Panc1 (cell line): ENCODE data around the gene LY6G6D. TPM values are rescaled to one million over a fixed set of nuclear protein-coding genes. Genes with fewer than 3 reads are reported as not detected.

ENCODE experiments used
- ATAC-seq: fragments of 200-7000 bp; cut with Tn5 transposase; 2 replicates; pipeline ENCODE4 v1.9.1; 2020; ENCODE audit warnings: mild to moderate bottlenecking, moderate library complexity
- BruUV-seq: library from RNA; stranded (reverse); fragments of 400-500 nt; replicated peaks from 2 replicates; lab custom pipeline; 2021; lab: Mats Ljungman, UMichigan
- CTCF ChIA-PET: fragments of 300-600 bp; sonication (Branson Sonifier 250); formaldehyde crosslinking; loops from one replicate; lab custom pipeline; 2022; ENCODE audit warnings: antibody characterized with exemption; lab: Charles Lee
- POLR2A ChIA-PET: fragments of 300-600 bp; sonication (Branson Sonifier 250); formaldehyde crosslinking; loops from one replicate; lab custom pipeline; 2022; ENCODE audit warnings: antibody characterized with exemption; lab: Charles Lee
- DNase-seq: peaks from one replicate; pipeline ENCODE4 v3.0.0-alpha.2; 2010; ENCODE audit warnings: low read depth, low spot score
- H3K27ac ChIP-seq: 2 replicates; pipeline ENCODE4 v1.5.1; 2011; ENCODE audit warnings: mild to moderate bottlenecking, low read length, inconsistent platforms
- H3K27me3 ChIP-seq: fragments of 200-500 bp; sonication (Bioruptor generic); 2 replicates; pipeline ENCODE4 v1.6.0; 2014; ENCODE audit warnings: low read length, inconsistent platforms; ENCODE audit not compliant: control insufficient read depth, insufficient read depth
- H3K36me3 ChIP-seq: fragments of 200-500 bp; sonication (Bioruptor generic); 2 replicates; pipeline ENCODE4 v1.5.1; 2014; ENCODE audit warnings: inconsistent platforms, mild to moderate bottlenecking, low read length, moderate library complexity; ENCODE audit not compliant: control insufficient read depth, insufficient read depth
- H3K4me1 ChIP-seq: 2 replicates; pipeline ENCODE4 v1.5.1; 2011; ENCODE audit warnings: inconsistent platforms, mild to moderate bottlenecking, low read length, moderate library complexity; ENCODE audit not compliant: control insufficient read depth, insufficient read depth
- H3K4me3 ChIP-seq, 2 experiments: 2 replicates each; pipeline ENCODE4 v1.5.1; 2011 to 2012; ENCODE audit warnings: low read depth in 2 of 2, low read length in 2 of 2, mild to moderate bottlenecking in 2 of 2, inconsistent platforms in 1 of 2, moderate library complexity in 1 of 2
- H3K9me3 ChIP-seq: fragments of 200-500 bp; sonication (Bioruptor generic); 2 replicates; pipeline ENCODE4 v1.5.1; 2014; ENCODE audit warnings: low read depth, mild to moderate bottlenecking, inconsistent platforms, low read length, moderate library complexity; ENCODE audit not compliant: control insufficient read depth, insufficient read depth
- POLR2AphosphoS5 ChIP-seq: IDR thresholded peaks from 2 replicates; pipeline ENCODE4 v1.6.1; 2012; ENCODE audit warnings: mild to moderate bottlenecking, low read depth, low read length, moderate library complexity
- SIN3A ChIP-seq: IDR thresholded peaks from 2 replicates; pipeline ENCODE4 v1.6.1; 2012; ENCODE audit warnings: low read depth, mild to moderate bottlenecking, low read length, moderate library complexity, borderline replicate concordance; ENCODE audit not compliant: insufficient read depth
- TCF7L2 ChIP-seq: IDR thresholded peaks from 2 replicates; pipeline ENCODE4 v1.6.1; 2011; ENCODE audit warnings: mild to moderate bottlenecking, low read depth, low read length, inconsistent platforms
- in situ Hi-C: cut with HindIII; loops from 2 replicates; pipeline ENCODE4 v1.10.0; 2016; ENCODE audit warnings: low sequenced_read_pairs, low pct_unique_long_range_greater_than_20kb
- intact Hi-C: fragments of 100-400 bp; cut with micrococcal nuclease; formaldehyde crosslinking; loops from one replicate; pipeline ENCODE4 v1.10.0; 2022; ENCODE audit not compliant: unreplicated experiment
- total RNA-seq: library from RNA; stranded (reverse); gene quantifications from one replicate; pipeline ENCODE4 v1.2.1, GENCODE V29; 2021; ENCODE audit not compliant: unreplicated experiment
- TF ChIP-seq, protein P1 (sequence below), 2 experiments: IDR thresholded peaks; 2 replicates each; pipeline ENCODE4 v1.6.1; 2011 to 2012; ENCODE audit warnings: low read depth in 2 of 2, control low read depth in 1 of 2, low read length in 1 of 2, mild to moderate bottlenecking in 1 of 2, moderate library complexity in 1 of 2; ENCODE audit not compliant: insufficient read depth in 1 of 2
- TF ChIP-seq, protein P2 (sequence below): fragments of 450-650 bp; IDR thresholded peaks from 2 replicates; pipeline ENCODE4 v1.5.1; 2017; ENCODE audit warnings: mild to moderate bottlenecking

LY6G6D gene
- total RNA-seq, 1 experiment from 2014 or later, result not detected

DNA sequence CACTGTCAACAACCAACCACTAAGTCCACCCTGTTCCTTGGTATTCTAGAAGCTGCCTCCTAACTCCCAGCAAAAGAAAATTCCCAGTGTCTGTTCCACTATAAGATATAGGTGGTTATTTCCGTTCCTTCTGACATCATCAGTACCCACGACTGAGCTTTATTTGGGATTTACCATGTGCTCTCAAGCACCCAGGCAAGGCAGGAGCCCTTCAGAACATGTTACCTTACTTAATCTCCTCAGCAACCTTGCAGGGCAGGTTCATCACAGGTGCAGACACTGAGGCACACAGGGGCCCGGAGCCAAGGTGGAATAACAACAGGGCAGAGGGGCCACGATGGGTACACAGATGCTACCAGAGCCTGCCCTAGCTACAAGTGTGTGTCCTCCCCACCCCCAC is 22.8 kb upstream of the LY6G6D start:
- Histone ChIP-seq H3K9me3 (no peaks in the 10 kb centered on the region), H3K27ac (no peak overlapping the region), H3K4me3 (no peak overlapping the region), H3K36me3 (0 out of 2 replicates have a peak, but pooled peaks cover 5% of the 10 kb centered on the region), H3K27me3 (no peaks in the 10 kb centered on the region), H3K4me1 (no peaks in the 10 kb centered on the region)
- POLR2A ChIA-PET, result no interaction called here
- in situ Hi-C loops (no loop called here), intact Hi-C loops (no loop called here)
- CTCF ChIA-PET, result interaction anchor here (0.6 kb wide), 1 partner anchor 11 kb away, joined by 3 read pairs; the partner anchor contains the start of gene ABHD16A
- BruUV-seq, result no TSS peak
- no peak for DNase-seq
- ATAC-seq, result no peak
- TF ChIP-seq POLR2AphosphoS5, result no peak
- TF ChIP-seq SIN3A, result no peak
- TF ChIP-seq TCF7L2, result no peak
- TF ChIP-seq, protein P1, sequence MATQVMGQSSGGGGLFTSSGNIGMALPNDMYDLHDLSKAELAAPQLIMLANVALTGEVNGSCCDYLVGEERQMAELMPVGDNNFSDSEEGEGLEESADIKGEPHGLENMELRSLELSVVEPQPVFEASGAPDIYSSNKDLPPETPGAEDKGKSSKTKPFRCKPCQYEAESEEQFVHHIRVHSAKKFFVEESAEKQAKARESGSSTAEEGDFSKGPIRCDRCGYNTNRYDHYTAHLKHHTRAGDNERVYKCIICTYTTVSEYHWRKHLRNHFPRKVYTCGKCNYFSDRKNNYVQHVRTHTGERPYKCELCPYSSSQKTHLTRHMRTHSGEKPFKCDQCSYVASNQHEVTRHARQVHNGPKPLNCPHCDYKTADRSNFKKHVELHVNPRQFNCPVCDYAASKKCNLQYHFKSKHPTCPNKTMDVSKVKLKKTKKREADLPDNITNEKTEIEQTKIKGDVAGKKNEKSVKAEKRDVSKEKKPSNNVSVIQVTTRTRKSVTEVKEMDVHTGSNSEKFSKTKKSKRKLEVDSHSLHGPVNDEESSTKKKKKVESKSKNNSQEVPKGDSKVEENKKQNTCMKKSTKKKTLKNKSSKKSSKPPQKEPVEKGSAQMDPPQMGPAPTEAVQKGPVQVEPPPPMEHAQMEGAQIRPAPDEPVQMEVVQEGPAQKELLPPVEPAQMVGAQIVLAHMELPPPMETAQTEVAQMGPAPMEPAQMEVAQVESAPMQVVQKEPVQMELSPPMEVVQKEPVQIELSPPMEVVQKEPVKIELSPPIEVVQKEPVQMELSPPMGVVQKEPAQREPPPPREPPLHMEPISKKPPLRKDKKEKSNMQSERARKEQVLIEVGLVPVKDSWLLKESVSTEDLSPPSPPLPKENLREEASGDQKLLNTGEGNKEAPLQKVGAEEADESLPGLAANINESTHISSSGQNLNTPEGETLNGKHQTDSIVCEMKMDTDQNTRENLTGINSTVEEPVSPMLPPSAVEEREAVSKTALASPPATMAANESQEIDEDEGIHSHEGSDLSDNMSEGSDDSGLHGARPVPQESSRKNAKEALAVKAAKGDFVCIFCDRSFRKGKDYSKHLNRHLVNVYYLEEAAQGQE (IDR thresholded peaks at IDR 0.05; ENCODE audit: insufficient read depth in 1 of 2, low read depth in 2 of 2, low read length in 1 of 2), result no peak
- TF ChIP-seq, protein P2, sequence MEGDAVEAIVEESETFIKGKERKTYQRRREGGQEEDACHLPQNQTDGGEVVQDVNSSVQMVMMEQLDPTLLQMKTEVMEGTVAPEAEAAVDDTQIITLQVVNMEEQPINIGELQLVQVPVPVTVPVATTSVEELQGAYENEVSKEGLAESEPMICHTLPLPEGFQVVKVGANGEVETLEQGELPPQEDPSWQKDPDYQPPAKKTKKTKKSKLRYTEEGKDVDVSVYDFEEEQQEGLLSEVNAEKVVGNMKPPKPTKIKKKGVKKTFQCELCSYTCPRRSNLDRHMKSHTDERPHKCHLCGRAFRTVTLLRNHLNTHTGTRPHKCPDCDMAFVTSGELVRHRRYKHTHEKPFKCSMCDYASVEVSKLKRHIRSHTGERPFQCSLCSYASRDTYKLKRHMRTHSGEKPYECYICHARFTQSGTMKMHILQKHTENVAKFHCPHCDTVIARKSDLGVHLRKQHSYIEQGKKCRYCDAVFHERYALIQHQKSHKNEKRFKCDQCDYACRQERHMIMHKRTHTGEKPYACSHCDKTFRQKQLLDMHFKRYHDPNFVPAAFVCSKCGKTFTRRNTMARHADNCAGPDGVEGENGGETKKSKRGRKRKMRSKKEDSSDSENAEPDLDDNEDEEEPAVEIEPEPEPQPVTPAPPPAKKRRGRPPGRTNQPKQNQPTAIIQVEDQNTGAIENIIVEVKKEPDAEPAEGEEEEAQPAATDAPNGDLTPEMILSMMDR, result no peak

DNA sequence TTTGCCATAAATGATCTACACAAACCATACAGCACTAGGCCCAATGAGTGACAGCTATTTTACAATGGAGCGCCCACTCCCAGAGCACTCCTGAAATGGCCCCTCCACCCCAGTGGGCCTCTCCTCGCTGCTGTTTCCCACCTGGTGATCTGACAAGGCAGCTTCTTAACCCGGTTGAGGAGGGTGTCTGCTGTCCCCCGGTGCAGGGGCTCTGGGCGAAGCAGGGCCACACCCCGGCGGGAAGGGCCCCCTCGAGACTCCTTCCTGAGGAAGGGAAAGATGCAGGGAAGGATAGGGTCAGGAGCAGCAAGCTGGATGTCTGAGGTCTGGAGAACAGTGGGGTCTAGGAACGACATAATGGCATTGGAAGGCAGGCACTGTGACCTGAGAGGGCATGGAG is 22.3 kb upstream of the LY6G6D start:
- in situ Hi-C loops, result no loop called here
- intact Hi-C loops, result no loop called here
- ChIA-PET POLR2A (interaction anchor here (0.7 kb wide), 1 partner anchor 46 kb away, joined by 3 read pairs; no protein-coding TSS in a partner anchor), CTCF (no interaction called here)
- Histone ChIP-seq H3K4me3 (no peak overlapping the region), H3K9me3 (no peaks in the 10 kb centered on the region), H3K36me3 (peaks cover 6% of the 10 kb centered on the region; the same call in 1 of the 2 replicates), H3K27ac (no peak overlapping the region), H3K27me3 (no peaks in the 10 kb centered on the region), H3K4me1 (no peaks in the 10 kb centered on the region)
- BruUV-seq, result no TSS peak
- DNase-seq (no peak), ATAC-seq (no peak)
- TF ChIP-seq, protein P2, result no peak
- TF ChIP-seq POLR2AphosphoS5 (no peak), SIN3A (no peak), TCF7L2 (no peak)
- TF ChIP-seq, protein P1 (IDR thresholded peaks at IDR 0.05; ENCODE audit: insufficient read depth in 1 of 2, low read depth in 2 of 2, low read length in 1 of 2), result no peak
